ENCODE results near the gene TPPP2. TPM values are rescaled to one million over a fixed set of nuclear protein-coding genes. Genes with fewer than 3 reads are reported as not detected.

TPPP2 gene
- total and polyA plus RNA-seq, 2 donors (not counting 1 experiment from before 2014, with no cell fraction given): not detected

- peak overlapping the region; percentile 34 for H3K4me2 ChIP-seq (ENCODE audit: extremely low read depth, insufficient read depth, low read length)
- H3K4me3 ChIP-seq (replicated peaks in 1 of 4; ENCODE audit: control extremely low read depth in 1 of 4, insufficient read depth in 1 of 4, low read depth in 3 of 4, low read length in 4 of 4): no peak overlapping the region
- H3K36me3 ChIP-seq (ENCODE audit: control insufficient read depth, insufficient read depth, low read length): no peaks in the 10 kb centered on the region
- H3K4me1 ChIP-seq (ENCODE audit: control insufficient read depth, extremely low read depth, insufficient read depth, low read length): peaks cover 6% of the 10 kb centered on the region
- peaks cover 14% of the 10 kb centered on the region for H3K79me2 ChIP-seq (ENCODE audit: control insufficient read depth, insufficient read depth, low read length)
- no peaks in the 10 kb centered on the region for H3K9me3 ChIP-seq (ENCODE audit: control insufficient read depth, insufficient read depth, low read depth, low read length)
- H2AFZ ChIP-seq (ENCODE audit: low read length): no peak overlapping the region
- no peak overlapping the region for H3K27ac ChIP-seq (ENCODE audit: insufficient read depth, low read length)
- DNase-seq (ENCODE audit: low read depth in 2 of 2): peak; percentile 91 to 97
- TF ChIP-seq CTCF (conservative IDR thresholded peaks at IDR 0.05 in 1 of 2, IDR thresholded peaks at IDR 0.05 in 1 of 2; ENCODE audit: low read depth in 1 of 2, low read length in 2 of 2): no peak
- no peak for TF ChIP-seq EZH2 (IDR thresholded peaks at IDR 0.05; ENCODE audit: low read length, missing control alignments)
- H3K27me3 ChIP-seq (ENCODE audit: control insufficient read depth, insufficient read depth, low read length): no peaks in the 10 kb centered on the region
- no peak overlapping the region for H3K9ac ChIP-seq (ENCODE audit: insufficient read depth, low read length)
- no peaks in the 10 kb centered on the region for H4K20me1 ChIP-seq (ENCODE audit: control insufficient read depth, extremely low read depth, insufficient read depth, low read length)
These were observed 43.2 kb upstream of the TPPP2 start for GRCh38 chr14:20986811-20987210.

GRCh38 chr14:20988717-20989470 is 41.1 kb upstream of the TPPP2 start:
- peak overlapping the region; percentile 34 for H3K4me2 ChIP-seq (ENCODE audit: extremely low read depth, insufficient read depth, low read length)
- no peaks in the 10 kb centered on the region for H3K9me3 ChIP-seq (ENCODE audit: control insufficient read depth, insufficient read depth, low read depth, low read length)
- H3K9ac ChIP-seq (ENCODE audit: insufficient read depth, low read length): no peak overlapping the region
- no peak overlapping the region for H2AFZ ChIP-seq (ENCODE audit: low read length)
- H3K4me3 ChIP-seq (replicated peaks in 1 of 4; ENCODE audit: control extremely low read depth in 1 of 4, insufficient read depth in 1 of 4, low read depth in 3 of 4, low read length in 4 of 4): peak overlapping the region in 3 of 4 experiments; percentile 12 to 94 (median 64)
- TF ChIP-seq CTCF (conservative IDR thresholded peaks at IDR 0.05 in 1 of 2, IDR thresholded peaks at IDR 0.05 in 1 of 2; ENCODE audit: low read depth in 1 of 2, low read length in 2 of 2): no peak
- TF ChIP-seq EZH2 (IDR thresholded peaks at IDR 0.05; ENCODE audit: low read length, missing control alignments): no peak
- H3K4me1 ChIP-seq (ENCODE audit: control insufficient read depth, extremely low read depth, insufficient read depth, low read length): peaks cover 6% of the 10 kb centered on the region
- peak overlapping the region; percentile 59 for H3K27ac ChIP-seq (ENCODE audit: insufficient read depth, low read length)
- H3K79me2 ChIP-seq (ENCODE audit: control insufficient read depth, insufficient read depth, low read length): peaks cover 19% of the 10 kb centered on the region
- peaks cover 4% of the 10 kb centered on the region for H3K36me3 ChIP-seq (ENCODE audit: control insufficient read depth, insufficient read depth, low read length)
- H4K20me1 ChIP-seq (ENCODE audit: control insufficient read depth, extremely low read depth, insufficient read depth, low read length): no peaks in the 10 kb centered on the region
- H3K27me3 ChIP-seq (ENCODE audit: control insufficient read depth, insufficient read depth, low read length): no peaks in the 10 kb centered on the region
- DNase-seq (ENCODE audit: low read depth in 2 of 2): no peak

- no peak for TF ChIP-seq CTCF (conservative IDR thresholded peaks at IDR 0.05 in 1 of 2, IDR thresholded peaks at IDR 0.05 in 1 of 2; ENCODE audit: low read depth in 1 of 2, low read length in 2 of 2)
- TF ChIP-seq EZH2 (IDR thresholded peaks at IDR 0.05; ENCODE audit: low read length, missing control alignments): no peak
- Histone ChIP-seq H4K20me1 (ENCODE audit: control insufficient read depth, extremely low read depth, insufficient read depth, low read length) (no peaks in the 10 kb centered on the region), H3K27me3 (ENCODE audit: control insufficient read depth, insufficient read depth, low read length) (no peaks in the 10 kb centered on the region), H3K79me2 (ENCODE audit: control insufficient read depth, insufficient read depth, low read length) (peaks cover 19% of the 10 kb centered on the region), H3K9ac (ENCODE audit: insufficient read depth, low read length) (peak overlapping the region; percentile 34), H3K36me3 (ENCODE audit: control insufficient read depth, insufficient read depth, low read length) (peaks cover 4% of the 10 kb centered on the region), H3K27ac (ENCODE audit: insufficient read depth, low read length) (peak overlapping the region; percentile 59), H3K4me3 (replicated peaks in 1 of 4; ENCODE audit: control extremely low read depth in 1 of 4, insufficient read depth in 1 of 4, low read depth in 3 of 4, low read length in 4 of 4) (peak overlapping the region in 3 of 4 experiments; percentile 12 to 94 (median 64)), H3K9me3 (ENCODE audit: control insufficient read depth, insufficient read depth, low read depth, low read length) (no peaks in the 10 kb centered on the region), H3K4me2 (ENCODE audit: extremely low read depth, insufficient read depth, low read length) (peak overlapping the region; percentile 34), H3K4me1 (ENCODE audit: control insufficient read depth, extremely low read depth, insufficient read depth, low read length) (peaks cover 6% of the 10 kb centered on the region), H2AFZ (ENCODE audit: low read length) (peak overlapping the region; percentile 43)
- no peak for DNase-seq (ENCODE audit: low read depth in 2 of 2)
These were observed 40.6 kb upstream of the TPPP2 start for GRCh38 chr14:20989471-20989786.

Measured in fibroblast of lung (primary cell).